ENCODE measurements around the gene AFDN.

Gene AFDN, protein sequence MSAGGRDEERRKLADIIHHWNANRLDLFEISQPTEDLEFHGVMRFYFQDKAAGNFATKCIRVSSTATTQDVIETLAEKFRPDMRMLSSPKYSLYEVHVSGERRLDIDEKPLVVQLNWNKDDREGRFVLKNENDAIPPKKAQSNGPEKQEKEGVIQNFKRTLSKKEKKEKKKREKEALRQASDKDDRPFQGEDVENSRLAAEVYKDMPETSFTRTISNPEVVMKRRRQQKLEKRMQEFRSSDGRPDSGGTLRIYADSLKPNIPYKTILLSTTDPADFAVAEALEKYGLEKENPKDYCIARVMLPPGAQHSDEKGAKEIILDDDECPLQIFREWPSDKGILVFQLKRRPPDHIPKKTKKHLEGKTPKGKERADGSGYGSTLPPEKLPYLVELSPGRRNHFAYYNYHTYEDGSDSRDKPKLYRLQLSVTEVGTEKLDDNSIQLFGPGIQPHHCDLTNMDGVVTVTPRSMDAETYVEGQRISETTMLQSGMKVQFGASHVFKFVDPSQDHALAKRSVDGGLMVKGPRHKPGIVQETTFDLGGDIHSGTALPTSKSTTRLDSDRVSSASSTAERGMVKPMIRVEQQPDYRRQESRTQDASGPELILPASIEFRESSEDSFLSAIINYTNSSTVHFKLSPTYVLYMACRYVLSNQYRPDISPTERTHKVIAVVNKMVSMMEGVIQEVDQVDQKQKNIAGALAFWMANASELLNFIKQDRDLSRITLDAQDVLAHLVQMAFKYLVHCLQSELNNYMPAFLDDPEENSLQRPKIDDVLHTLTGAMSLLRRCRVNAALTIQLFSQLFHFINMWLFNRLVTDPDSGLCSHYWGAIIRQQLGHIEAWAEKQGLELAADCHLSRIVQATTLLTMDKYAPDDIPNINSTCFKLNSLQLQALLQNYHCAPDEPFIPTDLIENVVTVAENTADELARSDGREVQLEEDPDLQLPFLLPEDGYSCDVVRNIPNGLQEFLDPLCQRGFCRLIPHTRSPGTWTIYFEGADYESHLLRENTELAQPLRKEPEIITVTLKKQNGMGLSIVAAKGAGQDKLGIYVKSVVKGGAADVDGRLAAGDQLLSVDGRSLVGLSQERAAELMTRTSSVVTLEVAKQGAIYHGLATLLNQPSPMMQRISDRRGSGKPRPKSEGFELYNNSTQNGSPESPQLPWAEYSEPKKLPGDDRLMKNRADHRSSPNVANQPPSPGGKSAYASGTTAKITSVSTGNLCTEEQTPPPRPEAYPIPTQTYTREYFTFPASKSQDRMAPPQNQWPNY (N-terminal part only)

DNA sequence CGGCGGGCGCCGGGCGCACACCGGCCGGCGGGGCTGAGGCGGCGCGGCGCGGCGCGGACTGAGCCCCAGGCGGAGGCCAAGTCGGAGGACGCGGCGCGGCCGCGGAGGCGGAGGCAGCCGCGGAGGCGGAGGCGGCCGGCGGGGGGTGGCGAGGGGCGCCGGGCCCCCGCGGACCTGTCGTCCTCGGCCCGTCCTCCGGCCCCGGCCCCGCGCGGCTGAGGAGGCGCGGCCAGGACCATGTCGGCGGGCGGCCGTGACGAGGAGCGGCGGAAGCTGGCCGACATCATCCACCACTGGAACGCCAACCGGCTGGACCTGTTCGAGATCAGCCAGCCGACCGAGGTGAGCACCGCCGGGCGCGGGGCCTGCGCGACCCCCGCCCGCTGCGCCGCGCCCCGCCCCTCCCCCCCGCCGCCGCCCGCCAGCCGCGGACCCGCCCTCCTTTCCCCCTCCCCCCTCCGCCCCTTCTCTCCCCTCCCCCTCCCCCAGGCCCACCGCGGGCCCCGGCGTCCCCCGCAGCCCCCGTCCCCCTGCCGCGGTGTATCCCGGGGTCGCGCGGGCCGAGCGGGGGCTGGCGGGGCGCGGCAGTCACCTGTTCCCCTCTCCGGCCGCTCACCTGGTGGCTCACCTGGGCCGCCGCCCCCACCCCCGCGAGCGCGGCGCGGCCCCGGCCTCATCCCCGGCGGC lies at the start of gene AFDN:
AFDN (plus strand) TSS at position 16 of the 687 bp plus-strand sequence; CDS start at position 238, 222 bp downstream.
- H3K9ac ChIP-seq = peak within 1 kb of the TSS; percentile 53; the same call in 1 of the 2 replicates
- peaks cover 44% of the 10 kb centered on the region for H3K79me2 ChIP-seq (ENCODE audit: insufficient read depth, low read depth)
- peak within 1 kb of the TSS; percentile 70 for H3K4me2 ChIP-seq
- H2AFZ ChIP-seq (ENCODE audit: low read depth) = peak within 1 kb of the TSS; percentile 99
- no peaks in the 10 kb centered on the region for H3K27me3 ChIP-seq (ENCODE audit: insufficient read depth, low read depth)
- H3K36me3 ChIP-seq (ENCODE audit: insufficient read depth) = no peaks in the 10 kb centered on the region
- peaks cover 4% of the 10 kb centered on the region; the same call in 1 of the 2 replicates for H4K20me1 ChIP-seq (ENCODE audit: insufficient read depth)
- no peak within 1 kb of the TSS for H3K4me3 ChIP-seq (IDR thresholded peaks at IDR 0.05; ENCODE audit: insufficient read depth, low read depth, low read length)
- TF ChIP-seq, protein P1, sequence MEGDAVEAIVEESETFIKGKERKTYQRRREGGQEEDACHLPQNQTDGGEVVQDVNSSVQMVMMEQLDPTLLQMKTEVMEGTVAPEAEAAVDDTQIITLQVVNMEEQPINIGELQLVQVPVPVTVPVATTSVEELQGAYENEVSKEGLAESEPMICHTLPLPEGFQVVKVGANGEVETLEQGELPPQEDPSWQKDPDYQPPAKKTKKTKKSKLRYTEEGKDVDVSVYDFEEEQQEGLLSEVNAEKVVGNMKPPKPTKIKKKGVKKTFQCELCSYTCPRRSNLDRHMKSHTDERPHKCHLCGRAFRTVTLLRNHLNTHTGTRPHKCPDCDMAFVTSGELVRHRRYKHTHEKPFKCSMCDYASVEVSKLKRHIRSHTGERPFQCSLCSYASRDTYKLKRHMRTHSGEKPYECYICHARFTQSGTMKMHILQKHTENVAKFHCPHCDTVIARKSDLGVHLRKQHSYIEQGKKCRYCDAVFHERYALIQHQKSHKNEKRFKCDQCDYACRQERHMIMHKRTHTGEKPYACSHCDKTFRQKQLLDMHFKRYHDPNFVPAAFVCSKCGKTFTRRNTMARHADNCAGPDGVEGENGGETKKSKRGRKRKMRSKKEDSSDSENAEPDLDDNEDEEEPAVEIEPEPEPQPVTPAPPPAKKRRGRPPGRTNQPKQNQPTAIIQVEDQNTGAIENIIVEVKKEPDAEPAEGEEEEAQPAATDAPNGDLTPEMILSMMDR (conservative IDR thresholded peaks at IDR 0.05; ENCODE audit: low read depth, low read length) = no peak
- peaks cover 43% of the 10 kb centered on the region for H3K4me1 ChIP-seq (ENCODE audit: low read depth, poor library complexity, severe bottlenecking)
- no peak within 1 kb of the TSS for H3K27ac ChIP-seq

DNA sequence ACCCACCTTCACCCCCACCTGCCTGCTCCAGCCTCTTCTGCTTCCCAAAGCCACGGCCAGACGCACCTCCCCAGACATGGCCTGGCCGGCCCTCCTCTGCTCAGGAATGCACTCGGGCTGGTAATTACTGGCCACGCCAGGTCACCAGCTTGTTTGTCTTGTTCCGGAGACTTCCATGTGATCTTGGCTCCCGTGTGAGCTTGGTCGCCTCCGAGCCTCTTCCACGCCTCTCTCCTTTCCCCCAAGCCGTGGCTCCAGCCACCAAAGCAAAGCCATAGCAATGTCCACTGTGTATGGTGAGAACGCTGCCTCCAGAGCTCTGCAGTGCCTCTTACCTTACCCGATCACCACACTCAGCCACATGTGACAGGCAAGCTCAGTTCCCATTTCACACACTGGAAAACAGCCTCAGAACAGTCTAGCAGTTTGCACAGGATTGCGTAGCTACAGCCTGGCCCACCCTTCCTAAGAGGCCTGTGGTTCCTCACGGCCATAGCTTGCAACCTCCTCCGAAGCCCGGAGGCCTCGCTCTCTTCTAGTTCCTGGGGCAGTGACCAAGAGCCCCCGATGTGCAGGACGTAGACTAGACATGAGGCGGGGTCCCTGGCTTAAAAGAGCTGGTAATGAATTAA lies 48.1 kb upstream of the AFDN start:
- Histone ChIP-seq H3K4me2 (no peak overlapping the region), H2AFZ (ENCODE audit: low read depth) (no peak overlapping the region), H3K4me1 (ENCODE audit: low read depth, poor library complexity, severe bottlenecking) (no peaks in the 10 kb centered on the region), H3K4me3 (IDR thresholded peaks at IDR 0.05; ENCODE audit: insufficient read depth, low read depth, low read length) (no peak overlapping the region), H4K20me1 (ENCODE audit: insufficient read depth) (no peaks in the 10 kb centered on the region), H3K27me3 (ENCODE audit: insufficient read depth, low read depth) (no peaks in the 10 kb centered on the region), H3K9ac (no peak overlapping the region), H3K27ac (no peak overlapping the region), H3K36me3 (ENCODE audit: insufficient read depth) (no peaks in the 10 kb centered on the region), H3K79me2 (ENCODE audit: insufficient read depth, low read depth) (no peaks in the 10 kb centered on the region)
- TF ChIP-seq, protein P1 (conservative IDR thresholded peaks at IDR 0.05; ENCODE audit: low read depth, low read length) = no peak

DNA sequence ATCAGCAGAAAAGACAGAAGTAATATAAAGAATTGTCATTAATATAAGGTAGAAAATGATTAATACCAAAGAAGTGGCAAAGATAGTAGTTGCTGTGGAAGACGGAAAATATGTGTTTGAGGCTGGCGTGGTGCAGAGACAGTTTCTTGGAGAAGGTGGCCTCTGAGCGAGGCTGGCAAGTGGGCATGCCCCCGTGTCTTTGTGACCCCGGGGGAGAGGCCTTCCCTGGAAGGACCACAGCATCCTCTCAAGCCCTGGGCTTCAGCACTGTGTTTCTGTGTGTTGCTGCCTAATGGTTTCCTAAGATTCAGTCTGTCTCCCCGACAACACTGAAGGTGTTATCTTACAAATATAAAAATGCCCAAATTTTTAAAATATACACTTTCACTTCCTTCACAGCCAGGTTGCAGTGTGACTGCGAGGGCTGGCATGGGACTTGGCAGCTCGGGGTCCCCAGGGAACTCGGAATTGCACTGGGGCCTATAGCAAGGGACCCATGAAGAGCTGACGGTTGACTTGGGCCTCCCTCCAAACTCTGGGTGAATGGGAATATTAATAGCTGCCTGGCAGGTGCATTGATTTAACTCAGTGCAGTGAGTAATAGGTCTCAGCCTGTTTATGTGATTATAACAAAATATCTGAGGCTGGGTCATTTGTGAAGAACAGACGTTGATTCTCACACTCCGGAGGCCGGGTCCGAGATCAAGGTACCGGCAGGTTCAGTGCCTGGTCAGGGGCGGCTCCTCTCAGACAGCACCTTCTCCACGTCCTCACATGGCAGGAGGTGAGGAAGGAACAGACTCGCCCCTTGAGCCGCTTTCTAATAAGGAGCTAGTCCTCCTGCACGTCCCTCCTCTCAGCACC lies 47.4 kb upstream of the AFDN start:
- no peak overlapping the region for H3K27ac ChIP-seq

More for the DNA sequence above, 47.4 kb upstream of the AFDN start:
- Histone ChIP-seq H3K27me3 (ENCODE audit: insufficient read depth, low read depth) (no peaks in the 10 kb centered on the region), H3K36me3 (ENCODE audit: insufficient read depth) (no peaks in the 10 kb centered on the region), H3K4me1 (ENCODE audit: low read depth, poor library complexity, severe bottlenecking) (no peaks in the 10 kb centered on the region), H3K79me2 (ENCODE audit: insufficient read depth, low read depth) (no peaks in the 10 kb centered on the region), H3K4me2 (no peak overlapping the region), H3K4me3 (IDR thresholded peaks at IDR 0.05; ENCODE audit: insufficient read depth, low read depth, low read length) (no peak overlapping the region), H2AFZ (ENCODE audit: low read depth) (no peak overlapping the region), H4K20me1 (ENCODE audit: insufficient read depth) (no peaks in the 10 kb centered on the region), H3K9ac (no peak overlapping the region)
- TF ChIP-seq, protein P1 (conservative IDR thresholded peaks at IDR 0.05; ENCODE audit: low read depth, low read length) = no peak

Data from KMS-11 (cell line).